ENCODE measurements around the gene CC2D1A.

Gene CC2D1A

DNA sequence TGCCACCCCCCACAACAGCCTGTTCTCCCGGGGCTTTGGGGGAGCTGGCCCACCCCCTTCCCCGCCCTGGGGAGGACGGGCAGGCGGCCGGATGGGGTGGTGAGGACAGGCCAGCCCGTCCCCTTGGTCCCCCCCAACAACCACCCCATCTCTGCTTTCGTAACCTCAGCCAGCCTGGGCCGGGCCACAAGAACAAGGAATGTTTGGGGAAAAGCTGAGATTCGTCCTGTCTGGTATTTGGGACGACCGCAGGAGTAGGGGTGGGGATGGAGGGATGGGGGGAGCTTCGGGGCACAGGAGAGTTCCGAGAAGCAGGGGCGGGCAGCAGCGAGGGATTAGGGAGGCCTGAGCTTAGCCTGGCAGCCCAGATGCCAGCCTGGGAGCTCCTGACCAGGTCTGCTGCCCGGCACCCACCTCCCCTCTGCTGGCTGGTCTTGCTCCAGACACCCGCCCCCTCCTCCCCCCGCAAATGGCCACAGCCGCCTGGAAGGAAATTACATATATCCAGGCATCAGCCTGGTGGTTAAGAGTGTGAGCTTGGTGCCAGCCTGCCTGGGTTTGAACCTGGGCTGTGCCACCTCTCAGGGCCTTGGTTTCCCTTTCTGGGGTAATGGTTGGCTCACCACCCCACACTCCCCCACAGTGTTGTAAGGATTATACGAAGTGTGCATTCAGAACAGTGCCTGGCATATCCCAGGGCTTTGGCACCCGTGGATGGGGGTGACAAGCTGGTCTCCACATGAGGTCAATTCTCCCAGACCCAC is 32.5 kb downstream of the CC2D1A start, which contains the start of gene PODNL1:
PODNL1 (minus strand) TSS at position 117 of the 764 bp plus-strand sequence. CDS start 236 bp downstream, outside the sequence.
- no peak for DNase-seq

DNA sequence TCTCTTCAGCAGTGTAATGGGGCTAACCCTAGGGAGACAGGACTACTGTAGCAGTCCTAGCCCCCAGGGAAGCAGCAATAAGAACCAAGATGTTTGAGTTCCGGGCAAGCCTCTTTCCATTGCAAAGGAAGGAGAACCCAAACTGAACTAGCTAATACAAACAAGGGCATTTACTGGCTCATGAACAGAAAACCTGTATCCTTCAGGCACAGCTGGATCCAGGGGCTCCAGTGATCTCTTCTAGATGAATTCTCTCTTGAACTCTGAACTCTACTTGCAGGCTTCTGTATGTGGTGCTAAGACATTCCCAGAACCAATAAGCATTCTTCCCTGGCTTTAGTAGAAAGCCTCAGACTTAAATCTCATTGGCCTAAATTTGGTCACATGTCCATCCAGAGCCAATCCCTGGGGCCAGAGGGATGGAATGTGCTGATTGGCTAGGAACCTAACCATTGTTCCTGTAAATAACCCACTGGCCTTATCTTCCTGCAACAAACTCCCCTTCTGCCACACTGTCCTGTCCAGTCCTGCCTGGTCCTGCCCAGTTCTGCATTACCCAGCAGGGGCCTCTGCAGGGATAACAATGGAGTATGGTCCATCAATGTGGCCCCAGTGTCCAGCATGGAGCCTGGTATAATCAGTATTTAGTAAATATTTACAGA is 36.2 kb downstream of the CC2D1A start:
- no peak for DNase-seq

DNA sequence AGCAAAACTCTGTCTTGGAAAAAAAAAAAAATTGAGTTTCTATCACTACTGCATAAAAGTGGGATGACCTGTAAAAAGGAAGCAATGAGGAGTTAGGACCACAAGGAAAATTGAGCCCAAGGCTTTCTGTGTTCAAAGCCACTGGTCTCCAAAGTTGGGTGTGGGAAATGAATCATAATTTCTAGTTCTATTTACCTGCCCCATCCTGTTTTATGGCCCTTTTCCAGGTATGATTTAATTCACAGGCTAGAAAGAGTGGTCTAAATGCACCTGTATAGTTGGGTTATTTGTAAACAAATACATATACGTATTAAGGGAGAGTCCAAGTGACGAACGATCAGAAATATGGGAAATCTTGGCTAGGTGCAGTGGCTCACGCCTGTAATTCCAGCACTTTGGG is 40.4 kb downstream of the CC2D1A start:
- DNase-seq = no peak

DNA sequence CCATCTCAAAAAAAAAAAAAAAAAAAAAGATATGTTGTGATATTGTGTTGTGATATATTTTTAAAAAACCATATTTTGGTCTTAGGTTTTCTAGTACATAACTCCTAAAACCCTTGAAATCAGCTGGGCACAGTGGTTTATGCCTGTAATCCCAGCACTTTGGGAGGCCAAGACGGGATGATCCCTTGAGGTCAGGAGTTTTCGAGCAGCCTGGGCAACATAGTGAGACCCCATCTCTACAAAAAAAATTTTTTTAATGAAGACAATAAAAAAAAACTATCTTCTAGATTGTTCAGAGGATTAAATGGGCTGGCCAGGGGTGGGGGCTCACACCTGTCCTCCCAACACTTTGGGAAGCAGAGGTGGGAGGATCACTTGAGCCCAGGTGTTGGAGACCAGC is 45.0 kb downstream of the CC2D1A start:
- DNase-seq = no peak

DNA sequence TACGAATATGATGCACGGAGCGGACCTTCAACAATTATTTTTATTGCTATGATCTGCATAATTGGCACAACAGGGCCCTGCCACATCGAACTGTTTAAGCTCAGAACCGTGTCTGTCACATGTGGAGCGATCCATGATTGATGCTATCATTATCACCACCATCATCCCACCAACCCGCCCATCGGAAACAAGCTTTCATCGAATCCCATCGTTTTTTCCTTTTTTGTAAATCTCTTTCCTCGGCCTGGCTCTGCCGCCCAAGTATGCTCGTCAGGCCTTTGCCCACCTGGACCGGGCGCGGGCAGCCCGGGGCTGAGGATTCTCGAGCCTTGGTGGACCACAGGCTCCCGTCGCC is 45.8 kb downstream of the CC2D1A start:
- DNase-seq = no peak

DNA sequence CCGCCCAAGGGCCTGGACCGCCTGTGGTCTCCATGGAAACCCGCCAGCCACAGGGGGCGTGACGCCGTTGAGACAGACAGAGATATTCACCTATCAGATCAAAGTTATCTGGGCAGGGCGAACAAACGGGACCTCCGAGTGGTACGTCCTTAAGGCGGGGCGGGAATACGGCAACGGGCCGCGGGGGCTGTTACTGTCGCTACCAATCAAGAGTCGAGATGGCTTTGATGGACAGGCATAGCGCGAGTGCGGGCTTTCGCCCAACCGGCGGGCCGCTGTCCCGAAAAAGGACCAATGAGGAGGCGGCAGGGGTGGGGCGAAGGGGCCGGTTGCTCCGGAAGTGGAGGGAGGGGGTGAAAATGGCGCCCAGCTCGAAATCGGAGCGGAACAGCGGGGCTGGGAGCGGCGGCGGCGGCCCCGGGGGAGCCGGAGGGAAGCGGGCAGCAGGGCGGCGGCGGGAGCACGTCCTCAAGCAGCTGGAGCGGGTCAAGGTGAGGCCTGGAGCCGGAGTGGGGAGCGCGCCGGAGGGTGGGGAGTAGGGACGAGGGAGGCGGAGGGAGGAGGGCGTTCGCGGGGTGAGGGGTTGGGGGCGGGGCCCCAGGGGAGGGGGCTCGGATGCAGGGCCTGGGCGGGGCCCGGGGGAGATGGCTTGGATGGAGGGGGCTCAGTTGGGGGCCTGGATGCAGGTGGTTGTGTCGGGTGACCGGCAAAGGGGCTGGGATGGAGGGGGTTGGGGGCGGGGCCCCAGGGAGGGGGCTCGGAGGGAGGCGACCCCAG is 46.3 kb downstream of the CC2D1A start, which contains the start of gene DCAF15:
DCAF15 (plus strand) TSS at position 356 of the 777 bp plus-strand sequence; CDS start at position 360, 4 bp downstream.
- peak; percentile 97 to 100 (median 100) for DNase-seq

DNA sequence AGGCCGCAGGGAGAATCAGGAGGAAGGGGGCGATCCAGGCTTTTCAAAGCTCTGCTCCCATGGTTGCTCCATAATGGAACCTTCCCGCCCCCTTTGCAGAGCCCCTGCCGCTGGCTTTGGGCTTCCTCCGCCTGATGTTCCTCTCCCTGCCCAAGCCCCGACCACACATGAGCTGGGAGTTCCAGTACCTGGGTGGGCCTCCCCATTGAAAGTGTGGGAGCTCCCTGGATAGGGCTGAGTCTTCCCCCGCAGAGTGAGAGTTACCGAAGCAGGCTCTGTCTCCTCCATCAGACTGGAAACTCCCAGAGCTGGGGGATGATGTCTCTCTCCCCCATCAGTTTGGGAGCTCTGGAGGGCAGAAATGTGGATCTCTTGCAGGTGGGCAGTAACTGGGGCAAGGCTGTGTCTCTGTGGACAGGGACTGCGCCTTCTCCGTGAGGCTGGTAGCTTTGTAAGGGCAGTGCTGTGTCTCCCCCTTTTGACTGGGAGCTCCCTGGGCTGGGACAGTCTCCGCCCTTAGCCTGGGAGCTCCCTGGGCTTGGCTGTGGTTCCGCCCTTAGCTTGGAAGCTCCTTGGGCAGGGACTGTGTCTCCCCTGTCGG is 47.0 kb downstream of the CC2D1A start:
- DNase-seq = peak in 1 of 3 experiments; percentile 54

DNA sequence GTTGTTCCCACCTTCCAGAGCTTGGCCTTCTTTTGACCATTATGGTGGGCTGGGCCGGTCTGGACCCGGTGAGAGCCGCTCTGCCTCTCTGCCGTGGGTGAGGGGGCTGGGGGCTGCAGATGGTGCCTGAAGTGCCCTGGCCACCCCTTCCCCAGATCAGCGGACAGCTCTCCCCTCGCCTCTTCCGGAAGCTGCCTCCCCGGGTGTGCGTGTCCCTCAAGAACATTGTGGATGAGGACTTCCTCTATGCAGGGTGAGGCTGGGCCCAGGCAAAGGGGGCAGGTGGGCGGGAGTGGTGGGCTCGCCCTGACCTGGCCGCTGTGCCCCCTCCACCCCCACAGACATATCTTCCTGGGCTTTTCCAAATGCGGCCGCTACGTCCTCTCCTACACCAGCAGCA is 48.2 kb downstream of the CC2D1A start:
- DNase-seq = no peak

DNA sequence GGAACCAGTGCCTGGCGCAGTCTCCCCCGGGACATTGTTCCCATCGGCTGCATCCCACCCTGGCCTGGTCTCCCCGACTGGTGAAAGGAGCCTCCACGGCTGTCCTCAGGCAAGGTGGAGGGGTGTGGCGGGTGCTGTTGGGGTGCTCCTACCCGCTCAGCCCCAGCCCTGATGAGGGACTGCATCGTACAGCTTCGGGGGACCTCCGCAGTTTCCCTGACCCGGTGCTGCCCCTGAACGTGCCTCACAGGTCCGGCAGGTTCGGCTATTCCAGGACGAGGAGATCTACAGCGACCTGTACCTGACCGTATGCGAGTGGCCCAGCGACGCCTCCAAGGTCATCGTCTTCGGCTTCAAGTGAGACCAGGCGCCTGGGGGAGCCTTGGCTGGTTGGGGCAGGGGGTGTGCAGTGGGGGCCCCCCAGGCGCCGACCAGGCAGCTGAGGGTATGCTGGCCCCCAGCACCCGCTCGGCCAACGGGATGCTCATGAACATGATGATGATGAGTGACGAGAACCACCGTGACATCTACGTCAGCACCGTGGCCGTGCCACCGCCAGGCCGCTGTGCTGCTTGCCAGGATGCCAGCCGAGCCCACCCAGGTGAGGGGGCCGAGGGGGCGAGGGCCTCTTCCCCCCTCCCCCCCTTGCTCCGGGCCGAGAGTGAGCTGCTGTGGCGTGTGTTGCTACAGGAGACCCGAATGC is 49.8 kb downstream of the CC2D1A start:
- no peak for DNase-seq

DNA sequence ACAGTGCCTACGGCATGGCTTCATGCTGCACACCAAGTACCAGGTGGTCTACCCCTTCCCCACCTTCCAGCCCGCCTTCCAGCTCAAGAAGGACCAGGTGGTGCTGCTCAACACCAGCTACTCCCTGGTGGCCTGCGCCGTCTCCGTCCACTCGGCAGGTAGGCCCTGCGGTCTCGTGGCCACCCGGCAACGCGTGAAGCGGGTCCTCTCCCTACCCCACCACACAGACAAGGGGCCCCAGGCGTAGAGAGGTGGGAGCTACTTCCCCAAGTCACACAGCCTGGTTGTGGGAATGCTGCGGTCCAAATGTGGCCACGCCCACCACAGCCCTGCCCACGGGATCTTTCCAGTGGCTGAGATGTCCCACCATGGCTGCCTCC is 50.4 kb downstream of the CC2D1A start:
- DNase-seq = no peak

DNA sequence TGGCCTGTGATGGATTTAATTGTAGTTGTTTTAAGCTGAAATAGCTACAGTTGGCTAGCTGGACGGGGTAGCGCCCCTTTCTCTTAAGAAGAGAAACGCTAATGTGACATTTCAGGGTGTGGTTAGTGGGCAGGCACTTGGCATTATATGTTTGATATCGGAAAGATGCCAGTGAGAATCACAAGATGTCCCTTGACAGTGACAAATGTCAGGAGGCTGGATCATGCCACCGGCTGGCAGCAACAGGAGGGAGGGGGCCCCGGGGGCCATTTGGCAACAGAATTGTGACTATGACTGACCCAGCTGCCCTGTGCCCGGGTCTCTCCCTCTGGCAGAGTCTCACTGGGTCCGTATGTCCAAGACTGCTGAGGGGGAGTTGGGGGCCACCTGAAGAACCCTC is 51.0 kb downstream of the CC2D1A start:
- DNase-seq = no peak

DNA sequence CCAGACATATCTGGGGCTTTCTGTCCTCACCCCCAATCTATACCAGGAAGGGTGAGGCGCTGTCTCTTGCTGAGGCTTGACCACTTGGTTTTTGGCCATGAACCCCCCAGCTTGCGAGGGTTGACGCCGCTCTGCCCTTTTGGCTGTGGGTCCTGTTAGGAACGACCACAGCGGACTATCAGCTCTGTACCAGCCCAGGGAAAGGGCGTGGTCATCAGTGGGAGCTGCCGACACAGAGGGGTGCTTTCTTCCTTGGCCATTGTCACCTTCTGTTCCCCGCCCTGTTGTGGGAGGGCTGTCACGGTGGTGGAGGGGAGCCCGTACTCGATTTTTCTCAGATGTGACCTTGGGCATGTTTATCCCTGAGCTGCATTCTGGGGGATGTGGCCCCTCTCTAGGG is 52.0 kb downstream of the CC2D1A start:
- DNase-seq = no peak

DNA sequence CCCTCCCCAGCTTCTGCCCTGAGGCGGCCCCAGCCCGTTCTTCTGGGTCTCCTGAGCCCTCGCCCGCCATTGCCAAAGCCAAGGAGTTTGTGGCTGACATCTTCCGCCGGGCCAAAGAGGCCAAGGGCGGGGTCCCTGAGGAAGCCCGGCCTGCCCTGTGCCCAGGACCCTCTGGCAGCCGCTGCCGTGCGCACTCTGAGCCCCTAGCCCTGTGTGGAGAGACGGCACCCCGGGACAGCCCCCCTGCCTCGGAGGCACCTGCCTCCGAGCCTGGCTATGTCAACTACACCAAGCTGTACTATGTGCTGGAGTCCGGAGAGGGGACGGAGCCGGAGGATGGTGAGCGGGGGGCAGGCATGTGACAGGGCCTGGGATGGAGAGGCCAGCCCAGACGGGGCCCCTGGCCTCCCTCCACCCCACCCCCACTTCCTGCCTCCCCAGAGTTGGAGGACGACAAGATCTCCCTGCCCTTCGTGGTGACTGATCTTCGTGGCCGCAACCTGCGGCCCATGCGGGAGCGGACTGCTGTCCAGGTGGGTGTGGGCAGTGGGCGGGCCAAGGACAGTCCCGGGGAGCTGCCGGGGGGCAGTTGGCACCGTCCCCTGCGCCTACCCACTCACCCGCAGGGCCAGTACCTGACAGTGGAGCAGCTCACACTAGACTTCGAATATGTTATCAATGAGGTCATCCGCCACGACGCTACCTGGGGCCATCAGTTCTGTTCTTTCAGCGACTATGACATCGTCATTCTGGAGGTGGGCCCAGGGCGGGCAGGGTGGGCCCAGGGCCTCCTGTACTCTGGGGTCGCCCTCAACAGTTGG is 53.4 kb downstream of the CC2D1A start:
- no peak for DNase-seq

DNA sequence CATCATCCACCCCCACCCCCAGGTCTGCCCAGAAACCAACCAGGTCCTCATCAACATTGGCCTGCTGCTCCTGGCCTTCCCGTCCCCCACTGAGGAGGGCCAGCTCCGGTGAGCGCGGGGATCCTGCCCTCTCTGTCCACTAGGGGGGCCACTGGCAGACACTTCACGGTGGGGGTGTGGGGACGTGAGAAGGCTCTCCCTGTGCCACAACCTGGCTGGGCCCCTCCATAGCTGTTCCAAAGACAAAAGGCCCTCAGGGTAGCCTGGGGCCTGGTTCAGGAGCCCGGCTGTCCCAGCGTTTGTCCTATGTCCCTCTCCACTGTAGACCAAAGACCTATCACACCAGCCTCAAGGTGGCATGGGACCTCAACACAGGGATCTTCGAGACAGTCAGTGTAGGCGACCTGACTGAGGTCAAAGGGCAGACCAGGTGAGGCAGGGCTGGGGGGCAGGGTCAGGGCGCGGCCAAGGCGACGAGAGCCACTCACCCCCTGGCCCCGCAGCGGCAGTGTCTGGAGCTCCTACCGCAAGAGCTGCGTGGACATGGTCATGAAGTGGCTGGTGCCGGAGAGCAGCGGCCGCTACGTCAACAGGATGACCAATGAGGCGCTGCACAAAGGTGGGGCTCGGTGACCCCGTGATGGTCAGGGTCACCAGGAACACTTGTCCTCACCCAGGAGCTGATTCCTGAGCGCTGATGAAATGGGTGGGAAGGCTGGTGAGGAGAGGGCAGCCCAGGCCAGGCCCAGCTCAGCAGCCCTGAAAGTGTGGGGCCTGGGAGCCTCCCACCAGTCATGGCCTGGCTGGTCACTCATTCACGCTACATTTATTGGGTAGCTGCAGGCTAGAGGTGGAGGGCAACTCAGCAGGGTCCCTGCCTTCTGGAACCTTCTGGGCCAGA is 54.2 kb downstream of the CC2D1A start:
- DNase-seq = peak in 1 of 3 experiments; percentile 11

DNA sequence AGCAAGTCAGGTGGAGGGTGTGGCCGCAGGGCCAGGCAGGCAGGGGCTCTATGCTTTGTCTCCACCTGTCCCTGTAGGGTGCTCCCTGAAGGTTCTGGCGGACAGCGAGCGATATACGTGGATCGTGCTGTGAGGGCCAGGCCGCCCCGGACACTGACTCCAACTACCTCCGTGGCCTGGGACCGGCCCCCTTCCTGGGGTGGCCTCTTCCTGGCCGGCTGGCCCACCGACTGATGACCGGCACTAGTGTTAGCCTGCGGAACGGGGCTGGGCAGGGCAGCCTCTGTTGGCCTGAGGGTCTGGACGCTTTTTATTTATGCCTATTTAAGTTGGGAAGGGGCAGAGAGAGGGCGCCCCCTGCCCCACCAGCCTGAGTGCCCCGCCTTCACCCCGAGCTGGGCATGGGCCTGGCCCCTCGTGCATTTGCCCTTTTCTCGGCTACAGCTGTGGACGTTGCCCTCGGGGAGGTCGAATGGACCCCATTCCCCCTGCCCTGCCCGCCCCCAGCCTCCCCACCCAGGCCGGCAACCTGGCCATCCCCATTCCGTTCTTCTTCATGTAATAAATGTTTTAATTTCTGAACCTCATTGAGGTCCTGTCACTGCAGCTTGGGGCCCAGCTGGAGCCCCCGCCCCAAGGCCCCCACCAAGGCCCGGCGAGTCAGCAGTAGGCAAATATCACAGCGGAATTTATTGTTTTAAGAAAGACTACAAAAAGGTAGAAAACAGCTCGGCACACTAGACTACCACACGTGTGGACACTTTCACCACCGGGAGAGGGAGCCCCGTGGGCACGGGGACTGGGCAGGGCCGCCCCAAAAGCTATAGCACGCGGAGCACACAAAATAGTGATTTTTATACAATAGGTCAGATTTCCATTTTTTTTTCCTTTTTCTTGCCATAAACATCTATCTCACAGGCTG is 55.1 kb downstream of the CC2D1A start:
- no peak for DNase-seq

DNA sequence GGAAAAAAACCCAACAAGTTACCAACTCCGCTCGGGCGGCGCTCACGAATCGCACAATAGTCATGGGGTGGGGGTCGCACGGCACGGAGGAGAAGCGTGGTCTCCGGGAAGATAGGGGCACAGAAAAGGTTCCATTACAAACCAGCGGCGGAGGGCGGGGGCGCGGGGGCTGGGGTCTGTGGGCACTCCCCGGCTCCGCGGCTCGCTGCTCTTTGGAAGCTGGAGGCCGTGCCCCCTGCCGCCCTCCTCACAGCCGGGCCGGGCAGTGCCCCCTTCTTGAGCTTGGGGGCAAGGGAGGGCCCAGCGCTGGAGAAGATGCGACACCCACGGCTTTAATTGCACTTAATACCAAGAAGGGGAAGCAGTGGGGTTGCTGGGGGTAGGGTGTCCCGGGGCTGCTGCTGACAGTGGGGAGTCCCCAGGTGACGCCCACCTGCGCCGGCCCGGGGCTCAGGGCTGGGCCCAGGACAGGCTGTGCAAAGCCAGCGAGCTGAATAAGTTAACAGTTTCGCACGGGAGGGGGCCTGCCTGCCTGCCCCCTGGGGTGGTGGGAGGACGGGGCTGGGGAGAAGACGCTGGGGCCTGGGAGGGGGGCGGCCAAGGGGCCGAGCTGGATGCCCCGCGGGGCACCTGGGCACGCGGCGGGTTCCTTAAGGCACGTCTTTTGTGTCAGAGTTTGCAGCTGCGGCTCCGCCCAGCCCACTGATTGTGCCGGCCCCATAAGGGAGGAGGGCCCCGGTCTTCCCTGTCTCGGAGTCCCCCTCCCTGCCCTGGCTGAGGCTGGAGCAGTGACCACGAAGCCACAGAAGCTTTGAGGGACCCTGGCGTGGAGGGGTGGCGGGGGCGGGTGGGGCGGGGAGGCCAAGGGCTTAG is 56.1 kb downstream of the CC2D1A start:
- DNase-seq = no peak

DNA sequence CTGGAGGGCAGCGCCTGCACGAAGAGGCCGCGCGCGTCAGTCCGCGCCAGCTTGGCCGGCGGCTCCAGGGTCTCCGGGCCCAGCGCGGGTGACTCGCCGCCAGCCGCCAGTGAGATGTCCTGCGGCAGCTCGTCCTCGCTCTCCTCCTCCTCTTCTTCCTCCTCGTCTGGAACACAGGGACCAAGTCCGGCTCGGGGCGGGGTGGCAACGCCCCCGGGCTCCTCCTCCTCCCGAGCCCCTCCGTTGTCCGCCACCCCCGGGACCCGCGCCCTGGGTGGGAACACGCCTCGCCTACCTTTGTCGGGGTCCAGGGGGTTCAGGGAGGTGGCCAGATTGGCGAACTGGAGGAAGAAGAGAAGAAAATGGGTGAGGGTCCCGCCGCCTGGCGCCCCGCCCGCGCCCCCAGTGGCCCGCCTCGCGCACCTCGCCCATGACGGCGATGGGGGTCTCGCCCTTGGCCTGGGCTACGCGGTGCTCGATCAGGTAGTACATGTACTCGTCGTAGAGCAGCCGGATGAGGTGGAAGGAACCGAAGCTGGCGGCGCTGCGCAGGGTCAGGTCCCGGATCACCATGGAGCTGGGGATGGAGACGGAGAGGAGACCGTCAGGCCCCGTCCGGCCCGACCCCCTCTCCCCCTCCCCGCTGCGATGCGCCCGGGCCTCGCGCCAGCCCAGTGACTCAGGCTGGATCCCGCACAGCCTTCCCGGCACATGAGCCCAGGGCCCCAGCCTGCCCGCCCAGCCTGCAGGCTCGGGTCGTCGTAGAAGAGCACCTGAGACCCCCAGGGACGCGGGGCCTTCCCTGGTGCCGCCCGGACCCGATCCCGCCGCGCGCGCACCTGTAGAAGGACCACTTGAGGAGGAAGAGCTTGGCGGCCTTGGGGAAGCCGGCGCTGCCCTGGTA is 57.0 kb downstream of the CC2D1A start:
- no peak for DNase-seq

Data from NCI-H1417 (cell line).